Fibroblast of skin of scalp (primary cell): ENCODE data around the gene NHLH2. TPM values are rescaled to one million over a fixed set of nuclear protein-coding genes. Genes with fewer than 3 reads are reported as not detected.

Experiments
- DNase-seq: peaks from one replicate; pipeline ENCODE4 v3.0.0-alpha.2; 2013
- polyA plus RNA-seq, 2 experiments: library from polyadenylated mRNA; unstranded; fragments of 120-200 nt; gene quantifications; one replicate each; pipeline ENCODE4 v1.2.1, GENCODE V29; 2013; ENCODE audit not compliant: insufficient read length in 2 of 2

NHLH2 gene
- polyA plus RNA-seq (2013, experiment 1 of 2; ENCODE audit: insufficient read length) = not detected
- polyA plus RNA-seq (2013, experiment 2 of 2; ENCODE audit: insufficient read length) = 0.09 TPM

DNA sequence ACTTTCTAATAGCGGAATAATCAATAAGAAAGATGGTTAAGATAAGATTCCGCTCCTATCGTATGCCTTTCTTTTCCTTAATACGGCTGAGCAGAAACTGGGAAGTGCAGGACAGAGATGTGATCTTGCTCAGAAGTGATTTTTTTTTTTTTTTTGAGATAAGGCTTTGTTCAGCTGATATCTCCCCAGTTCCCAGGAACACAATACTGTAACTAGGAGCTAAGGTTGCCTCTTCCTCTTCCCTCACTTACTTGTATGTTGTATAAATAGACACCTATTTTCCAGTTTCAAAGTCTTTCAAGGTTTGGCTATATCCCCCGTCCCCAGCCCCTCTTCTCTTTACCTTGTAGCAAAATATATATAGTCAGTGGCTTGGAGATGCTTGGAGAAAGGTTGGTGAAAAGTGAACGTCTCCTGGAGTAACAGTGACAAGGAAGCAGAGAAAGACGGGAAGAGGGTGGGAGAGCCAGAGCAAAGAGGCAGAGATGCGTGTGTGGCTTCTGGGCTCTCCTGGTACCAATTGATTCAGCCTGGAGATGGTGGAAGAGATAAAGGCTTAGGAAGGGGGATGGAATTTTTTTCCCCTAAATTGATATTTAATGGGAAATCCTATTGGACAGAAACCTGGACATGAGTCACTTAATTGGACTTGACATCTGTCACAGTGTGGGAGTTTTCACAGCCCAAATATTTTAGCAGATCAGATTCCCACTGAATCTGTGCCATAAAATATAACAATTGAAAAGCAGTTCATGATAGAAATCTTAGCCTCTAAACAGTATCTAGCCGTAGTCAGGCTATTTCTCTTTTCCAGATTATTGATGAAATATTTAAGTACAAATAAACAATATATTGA lies at the start of gene NHLH2:
TSS of gene NHLH2 (minus strand) at position 522 of the 856 bp plus-strand sequence. CDS start 2,754 bp downstream, outside the sequence.
- DNase-seq = no peak

DNA sequence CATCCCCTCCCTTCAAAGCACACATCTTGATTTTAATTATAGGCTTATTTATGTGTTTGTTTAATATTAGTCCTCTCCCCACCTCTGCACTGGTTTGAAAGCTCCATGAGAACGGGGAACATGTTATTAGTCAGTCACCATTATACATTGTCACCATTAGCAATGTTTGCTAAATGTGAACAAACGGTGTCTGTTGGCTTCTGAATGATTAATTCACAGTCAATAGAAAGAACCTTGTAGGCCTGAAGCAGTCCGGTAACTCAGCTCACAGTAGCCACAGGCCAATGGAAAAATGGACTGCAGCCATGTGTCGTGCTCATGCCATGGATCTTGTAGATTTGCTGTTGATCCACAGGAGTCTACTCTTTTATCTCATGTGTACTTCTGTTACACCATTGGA lies 49.7 kb upstream of the NHLH2 start:
- DNase-seq = no peak

DNA sequence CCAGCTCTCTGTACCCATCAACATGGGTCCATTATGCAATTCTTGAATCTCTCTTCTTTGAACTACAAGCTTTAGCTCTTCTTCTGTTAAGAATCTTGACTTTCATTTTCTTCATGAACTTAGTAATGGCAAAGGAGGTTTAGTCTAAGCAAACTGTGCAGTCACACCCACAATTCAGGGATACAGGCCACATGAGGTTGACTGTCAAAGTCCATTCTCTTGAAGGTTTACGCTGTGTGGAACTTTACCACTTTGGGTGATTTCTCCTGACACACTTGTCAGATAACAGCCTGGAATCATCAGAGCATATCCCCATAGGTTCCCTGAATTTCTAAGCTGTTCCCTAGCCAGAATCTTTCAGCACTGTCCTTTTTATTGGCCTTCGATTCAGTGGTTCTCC lies 48.0 kb upstream of the NHLH2 start:
- no peak for DNase-seq

DNA sequence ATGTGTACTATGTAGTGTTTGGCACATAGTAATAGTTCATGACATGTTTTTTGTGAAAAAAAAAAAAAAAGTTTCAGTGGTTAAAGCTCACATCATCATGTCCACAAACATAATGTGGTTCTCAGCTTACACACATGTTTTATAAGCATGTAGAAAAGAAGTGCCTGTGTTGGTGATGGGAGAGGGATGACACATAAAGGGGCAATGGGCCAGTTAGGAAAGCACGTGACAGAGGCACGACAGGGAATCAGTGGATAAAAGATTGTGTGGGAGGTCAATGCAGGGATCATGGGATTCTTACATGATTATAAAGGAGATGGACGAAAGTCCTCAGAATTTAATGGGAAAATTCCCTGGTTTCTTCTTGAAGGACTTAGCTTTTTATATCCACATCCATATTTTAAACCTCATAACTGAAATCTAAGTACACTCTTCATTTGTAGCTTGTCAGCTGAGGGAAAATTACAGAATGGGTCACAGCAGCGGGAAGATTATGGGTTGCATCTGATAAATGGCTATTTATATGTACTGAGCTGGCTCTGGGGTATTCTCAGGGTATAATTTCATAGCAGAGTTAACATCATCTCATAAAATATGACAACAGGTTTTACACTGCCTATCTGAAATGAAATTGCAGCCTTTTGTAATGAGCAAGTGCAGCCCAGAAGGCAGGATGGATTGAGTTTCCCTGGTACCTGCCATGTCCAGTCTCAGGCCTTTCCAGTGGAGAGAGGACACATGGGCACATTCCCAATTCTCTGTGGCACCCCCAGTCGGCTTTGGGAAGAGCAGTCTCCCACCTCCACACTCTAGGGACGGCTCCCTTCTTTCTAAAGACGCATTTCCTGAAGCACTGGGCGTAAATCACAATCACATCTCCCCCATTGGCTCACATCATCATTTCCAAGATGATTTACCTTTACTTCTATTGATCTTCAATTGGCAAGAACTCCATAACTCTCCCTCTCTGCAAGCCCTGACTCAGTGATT lies 42.3 kb upstream of the NHLH2 start:
- DNase-seq = no peak

DNA sequence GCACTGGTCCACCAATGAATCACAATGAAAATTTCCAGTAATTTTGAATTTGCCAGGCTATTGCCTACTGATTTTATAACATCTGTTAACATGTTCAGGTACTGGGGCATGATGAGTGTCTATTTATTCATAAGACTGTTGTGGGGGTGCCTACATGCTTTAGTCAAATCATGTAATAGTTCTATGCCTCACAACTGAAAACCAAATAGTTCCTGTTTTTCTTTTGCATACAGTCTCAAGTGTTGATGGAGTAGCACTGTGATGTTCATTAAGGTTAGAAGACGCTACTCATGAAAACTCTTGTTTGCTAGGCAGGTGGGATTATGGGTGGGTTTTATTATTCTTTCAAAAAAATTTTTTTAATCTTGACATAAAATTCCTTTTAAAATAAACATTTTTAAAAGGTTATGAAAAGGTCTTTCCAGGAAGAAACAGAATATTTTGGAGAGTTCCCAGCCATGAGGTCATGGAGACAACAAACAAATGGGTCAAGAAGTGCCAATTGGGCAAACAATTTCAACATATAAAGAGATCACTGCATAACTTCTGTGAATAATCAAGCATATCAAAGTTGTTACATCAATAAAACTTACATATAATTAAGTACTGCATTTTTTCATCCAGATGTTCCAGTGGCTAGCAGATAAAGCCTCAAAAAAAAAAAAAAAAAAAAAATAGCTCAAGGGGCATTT lies 40.2 kb upstream of the NHLH2 start:
- DNase-seq = no peak

DNA sequence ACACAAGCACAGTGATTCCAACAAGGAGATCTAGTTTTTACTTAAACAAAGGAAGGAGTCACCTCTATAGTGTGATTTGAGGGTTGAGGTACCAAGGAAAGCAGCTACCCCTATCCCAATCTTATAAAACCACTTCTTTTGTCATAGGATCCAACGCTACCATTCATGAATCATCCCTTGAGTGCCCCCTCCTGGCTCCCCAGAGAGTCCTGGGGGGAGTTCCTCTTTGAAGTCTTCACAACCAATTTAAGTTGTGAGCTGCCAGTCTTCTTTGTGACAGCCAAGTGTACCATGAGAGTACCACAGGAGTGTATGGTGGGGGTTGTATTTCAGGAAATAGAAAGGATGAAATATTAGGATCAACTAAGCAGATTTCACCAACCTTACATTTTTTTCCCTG lies 39.1 kb upstream of the NHLH2 start:
- DNase-seq = no peak

DNA sequence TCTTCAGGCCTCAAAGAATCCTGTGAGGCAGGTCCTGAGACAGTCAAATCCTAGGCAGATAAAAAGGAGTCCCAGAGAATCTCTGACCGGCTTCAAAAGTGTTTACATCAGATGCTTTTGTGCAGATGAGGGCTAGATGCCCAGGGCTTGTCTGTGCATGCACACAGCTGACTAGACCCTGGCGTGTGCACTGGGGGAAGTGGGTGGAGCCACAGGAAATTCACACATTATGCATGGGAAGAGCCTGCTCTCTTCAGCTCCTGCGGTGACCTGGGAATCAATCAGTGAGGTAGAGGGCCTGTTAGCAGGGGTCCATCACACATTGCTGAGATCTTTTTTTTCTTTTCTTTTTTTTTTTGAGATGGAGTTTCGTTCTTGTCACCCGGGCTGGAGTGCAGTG lies 36.6 kb upstream of the NHLH2 start:
- DNase-seq = no peak

DNA sequence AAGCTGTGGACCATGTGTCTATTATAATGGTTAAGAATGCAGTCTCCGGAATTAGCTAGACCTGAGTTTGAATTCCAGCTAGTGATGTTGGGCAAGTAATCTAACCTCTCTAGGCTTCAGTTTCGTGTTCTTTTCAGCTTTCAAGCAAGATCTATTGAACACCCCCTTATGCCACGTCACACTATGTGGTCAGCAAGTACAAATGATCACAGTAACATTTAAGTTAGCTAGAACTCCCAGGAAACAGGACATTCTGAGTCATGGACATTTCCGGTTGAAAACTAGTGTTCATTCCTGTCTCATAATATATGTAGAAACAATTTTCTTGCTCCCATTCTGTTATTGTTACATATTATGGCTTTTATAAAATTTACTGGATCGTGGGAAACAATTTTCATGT lies 34.0 kb upstream of the NHLH2 start:
- peak; percentile 29 for DNase-seq

DNA sequence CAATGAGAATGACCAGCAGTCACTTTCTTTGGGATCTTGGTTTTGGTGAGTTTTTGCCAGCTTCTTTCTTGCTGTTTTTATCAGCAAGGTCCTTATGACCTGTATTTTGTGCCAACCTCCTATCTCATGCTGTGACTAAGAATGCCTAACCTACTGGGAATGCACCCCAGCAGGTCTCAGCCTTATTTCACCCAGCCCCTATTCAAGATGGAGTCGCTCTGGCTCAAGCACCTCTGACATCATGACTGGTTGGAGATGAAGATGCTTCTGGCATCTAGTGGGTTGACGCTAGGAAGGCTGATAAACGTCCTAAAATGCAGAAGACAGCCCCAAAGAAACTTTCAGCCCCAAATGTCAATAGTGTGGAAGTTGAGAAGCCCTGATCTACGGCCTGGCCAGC lies 33.6 kb upstream of the NHLH2 start:
- no peak for DNase-seq

DNA sequence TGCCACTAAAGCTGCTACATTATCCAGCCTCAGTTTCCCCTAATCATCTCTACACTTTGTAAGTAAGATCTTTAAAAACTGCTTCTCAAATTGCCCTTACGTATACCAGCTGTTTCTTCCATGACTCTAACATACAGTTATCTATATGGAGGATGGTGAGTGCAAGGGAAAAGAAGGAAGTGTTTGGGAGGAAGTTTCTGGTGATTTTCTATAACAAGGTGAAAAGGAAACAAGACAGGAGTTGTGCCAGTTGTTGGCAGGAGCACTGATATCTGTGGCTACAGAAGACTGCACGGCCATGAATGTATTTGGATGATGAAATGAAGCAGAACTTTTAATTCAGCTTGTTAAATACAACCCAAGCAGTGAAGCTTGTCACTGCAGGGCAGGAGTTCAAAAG lies 32.3 kb upstream of the NHLH2 start:
- DNase-seq = no peak

DNA sequence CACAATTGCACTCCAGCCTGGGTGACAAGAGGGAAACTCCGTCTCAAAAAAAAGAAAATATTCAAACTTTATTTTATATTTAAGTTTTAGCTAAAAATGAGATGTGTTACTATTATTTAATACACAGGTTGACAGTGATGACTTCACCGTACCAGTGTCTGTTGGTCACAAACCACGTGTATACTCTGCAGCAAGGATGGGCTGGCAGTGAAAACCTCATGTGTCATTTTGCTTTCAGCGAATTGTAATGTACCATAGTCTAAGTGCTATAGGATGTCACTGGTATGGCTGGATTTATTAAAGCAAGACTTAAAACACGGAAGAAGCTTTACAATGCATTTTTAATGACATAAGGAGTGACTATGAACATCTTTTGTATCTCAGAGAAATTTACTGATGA lies 28.1 kb upstream of the NHLH2 start:
- no peak for DNase-seq

DNA sequence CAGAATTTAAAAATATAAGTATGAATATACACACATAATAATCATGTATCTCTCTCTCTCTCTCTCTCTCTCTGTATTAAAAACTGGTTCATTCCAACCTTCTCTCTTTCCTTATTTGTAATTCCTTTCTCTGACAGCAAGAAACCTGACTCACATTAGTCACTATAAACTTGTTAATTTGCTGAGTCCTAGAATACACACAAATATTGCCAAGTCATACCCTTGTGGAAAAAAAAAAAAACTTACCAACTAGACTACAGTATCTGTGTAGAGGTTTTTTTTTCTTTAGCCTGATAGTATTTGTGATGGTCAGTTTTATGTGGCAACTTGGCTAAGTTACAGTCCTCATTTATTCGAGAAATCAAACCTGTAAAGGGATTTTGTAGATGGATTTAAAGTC lies 26.3 kb upstream of the NHLH2 start:
- DNase-seq = no peak

DNA sequence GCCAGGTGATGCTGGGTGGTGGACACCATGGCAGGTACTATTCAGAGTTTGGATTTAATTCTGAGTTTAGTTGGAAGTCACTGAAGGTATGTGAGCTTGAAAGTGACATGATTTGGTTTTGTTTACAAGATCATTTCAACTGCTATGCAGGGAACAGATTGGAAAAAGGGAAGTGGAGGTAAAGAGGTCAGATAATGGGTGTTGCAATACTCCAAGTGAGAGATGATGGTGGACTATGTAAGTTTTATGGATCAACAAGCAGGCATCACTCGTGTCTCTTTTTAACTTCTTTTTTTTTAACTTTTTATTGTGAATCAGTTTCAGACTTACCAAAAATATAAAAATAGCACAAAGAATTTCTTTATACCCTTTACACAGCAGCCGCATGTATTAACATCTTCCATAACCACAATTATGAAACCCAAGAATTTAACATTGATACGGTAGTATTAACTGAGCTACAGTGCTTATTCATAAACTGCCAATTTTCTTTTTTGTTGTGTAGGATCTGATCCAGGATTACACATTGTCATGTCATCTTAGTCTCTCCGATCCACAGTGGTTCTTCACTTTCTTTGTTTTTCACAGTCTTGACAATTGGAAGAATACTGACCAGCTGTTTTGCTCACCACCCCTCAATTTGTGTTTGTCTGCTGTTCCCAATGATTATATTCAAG lies 24.9 kb upstream of the NHLH2 start:
- DNase-seq = peak; percentile 2

DNA sequence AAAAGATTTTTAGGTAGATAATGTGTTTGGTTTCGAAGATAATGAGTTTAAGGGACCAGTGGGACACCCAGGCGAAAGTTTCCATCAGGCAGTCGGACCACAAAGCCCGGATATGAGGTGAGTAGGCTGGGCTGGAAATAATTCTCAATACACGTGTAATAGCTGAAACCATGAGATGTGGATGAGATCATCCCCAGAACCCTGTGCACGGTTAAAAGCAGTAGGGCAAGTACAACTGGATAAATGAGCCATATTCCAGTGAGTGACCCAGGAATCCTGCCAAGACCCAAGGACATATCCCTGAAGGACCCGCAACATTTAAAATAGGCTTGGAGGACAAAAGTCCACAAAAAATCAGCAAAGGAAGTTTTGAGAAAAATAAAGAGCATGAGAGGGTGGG lies 21.5 kb upstream of the NHLH2 start:
- DNase-seq = no peak

DNA sequence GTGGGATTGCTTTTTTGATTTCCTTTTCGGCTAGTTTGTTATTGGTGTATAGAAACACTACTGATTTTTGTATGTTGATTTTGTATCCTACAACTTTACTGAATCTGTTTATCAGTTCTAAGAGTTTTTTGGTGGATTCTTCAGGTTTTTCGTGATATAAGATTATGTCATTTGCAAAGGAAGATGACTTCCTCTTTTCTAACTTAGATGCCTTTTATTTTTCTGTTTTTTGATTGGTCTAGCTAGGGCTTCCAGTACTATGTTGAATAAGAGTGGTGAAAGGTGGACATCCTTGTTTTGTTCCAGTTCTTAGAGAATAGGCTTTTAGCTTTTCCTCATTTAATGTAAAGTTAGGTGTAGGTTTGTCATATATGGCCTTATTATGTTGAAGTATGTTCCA lies 13.1 kb upstream of the NHLH2 start:
- DNase-seq = no peak

DNA sequence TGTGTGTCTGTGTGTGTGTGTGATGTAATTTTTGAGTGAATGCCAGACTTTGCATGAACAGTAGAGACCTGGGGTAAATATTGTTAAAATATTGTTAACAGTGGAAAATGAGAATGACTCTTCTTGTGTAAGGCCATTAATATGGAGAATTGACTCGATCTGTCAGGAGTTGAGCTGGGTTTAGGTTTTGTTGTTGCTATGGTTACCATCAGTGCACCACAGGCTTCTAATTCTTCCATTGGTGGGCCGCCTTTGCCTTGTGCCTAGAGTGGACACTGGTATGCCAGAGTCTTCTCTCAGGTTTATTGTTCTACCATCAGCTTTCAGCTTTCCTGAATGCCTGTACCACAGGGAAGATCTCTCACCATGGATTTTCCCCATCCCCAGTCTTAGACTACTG lies 10.0 kb upstream of the NHLH2 start:
- no peak for DNase-seq

DNA sequence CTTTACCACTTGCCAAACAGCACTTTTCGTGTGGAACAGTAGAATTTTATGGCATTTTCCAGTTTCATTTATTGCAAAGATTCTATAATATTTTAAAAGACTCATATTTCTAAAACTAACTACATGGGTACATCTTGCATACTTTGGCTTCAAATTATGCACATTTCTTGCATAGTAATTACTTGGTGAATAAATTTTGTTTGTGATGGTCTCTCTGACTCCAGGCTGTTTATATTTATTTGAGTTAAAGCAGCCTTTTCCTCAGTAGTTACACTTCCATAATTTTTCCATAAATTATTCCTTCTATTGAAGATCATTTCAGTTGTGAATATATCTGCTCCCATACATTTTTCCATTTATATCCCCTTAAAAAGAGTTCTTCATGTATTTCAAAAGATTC lies 6.9 kb upstream of the NHLH2 start:
- no peak for DNase-seq

DNA sequence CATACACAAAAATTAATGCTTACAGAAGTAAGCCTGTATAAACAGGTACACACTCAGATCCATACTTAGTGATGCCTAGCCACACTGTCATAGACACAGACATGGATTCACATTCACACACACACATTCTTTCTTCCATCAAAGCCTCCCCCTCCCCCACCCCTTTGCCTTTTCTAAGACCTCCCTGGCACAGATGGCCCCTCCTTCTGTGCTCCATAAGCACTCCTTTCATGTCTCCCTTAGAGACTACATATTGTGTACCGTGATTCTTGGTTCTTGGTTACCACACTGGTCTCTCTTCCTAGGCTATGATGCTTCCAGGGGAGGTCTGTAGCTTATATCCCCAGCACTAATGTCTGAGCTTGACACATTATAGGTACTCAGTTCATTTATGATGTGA lies 2.0 kb upstream of the NHLH2 start:
- DNase-seq = no peak

DNA sequence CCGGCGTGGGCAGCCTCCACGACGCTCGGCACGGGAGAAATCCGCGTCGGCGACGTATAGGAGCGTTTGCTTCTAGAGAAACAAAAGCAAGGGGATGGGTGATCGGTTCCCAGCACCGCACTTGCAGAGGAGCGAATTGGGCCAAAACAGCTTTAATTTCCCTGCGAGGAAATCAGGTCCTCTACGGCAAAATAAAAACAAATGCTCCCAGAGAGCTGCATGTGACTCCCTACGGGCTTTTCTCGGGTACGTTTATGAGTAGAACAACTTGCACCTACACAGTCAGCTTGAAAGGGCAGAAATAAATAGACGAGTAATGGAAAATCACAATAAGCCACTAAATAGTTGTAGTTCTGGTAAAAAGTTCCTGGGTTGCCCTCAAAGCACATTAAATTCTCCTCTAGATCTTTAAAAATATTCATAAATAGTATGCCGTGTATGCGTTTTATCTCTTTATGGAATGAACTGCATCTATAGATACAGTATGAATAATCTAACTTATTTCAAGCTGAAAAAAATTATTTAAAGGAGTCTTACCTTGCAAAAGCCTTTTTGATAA lies 1.2 kb downstream of the NHLH2 start:
- no peak for DNase-seq

DNA sequence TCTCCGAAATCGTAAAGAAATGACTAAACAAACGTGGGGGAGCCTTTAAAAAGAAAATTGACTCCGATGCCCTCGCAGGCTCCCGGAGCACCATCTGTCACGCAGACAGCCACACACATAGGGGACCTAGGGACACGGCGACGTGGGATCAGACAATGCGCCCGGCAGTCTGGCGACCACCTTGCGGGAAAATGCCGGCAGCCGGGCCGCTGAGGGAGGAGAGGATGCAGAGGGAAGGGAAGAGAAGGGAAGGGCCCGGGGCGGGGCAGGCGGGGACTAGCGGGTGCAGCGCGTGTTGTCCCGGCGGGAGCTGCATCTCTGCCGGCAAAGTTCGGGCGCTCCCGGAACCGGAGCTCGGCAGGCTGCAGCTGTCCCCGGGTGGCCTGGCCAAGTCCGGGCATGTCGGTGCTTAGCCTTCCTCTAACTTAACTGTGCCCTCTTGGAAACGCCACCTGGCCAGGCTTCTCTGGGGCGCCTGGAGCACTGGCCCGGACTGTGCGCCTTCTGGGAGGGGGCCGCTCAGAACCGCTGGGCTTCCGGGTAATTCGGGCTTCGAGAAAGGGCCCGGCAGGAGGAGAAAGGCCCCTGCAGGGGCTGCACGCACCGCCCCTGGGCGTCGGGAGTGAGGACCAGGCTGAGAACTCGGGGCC lies 1.8 kb downstream of the NHLH2 start:
- peak; percentile 16 for DNase-seq

DNA sequence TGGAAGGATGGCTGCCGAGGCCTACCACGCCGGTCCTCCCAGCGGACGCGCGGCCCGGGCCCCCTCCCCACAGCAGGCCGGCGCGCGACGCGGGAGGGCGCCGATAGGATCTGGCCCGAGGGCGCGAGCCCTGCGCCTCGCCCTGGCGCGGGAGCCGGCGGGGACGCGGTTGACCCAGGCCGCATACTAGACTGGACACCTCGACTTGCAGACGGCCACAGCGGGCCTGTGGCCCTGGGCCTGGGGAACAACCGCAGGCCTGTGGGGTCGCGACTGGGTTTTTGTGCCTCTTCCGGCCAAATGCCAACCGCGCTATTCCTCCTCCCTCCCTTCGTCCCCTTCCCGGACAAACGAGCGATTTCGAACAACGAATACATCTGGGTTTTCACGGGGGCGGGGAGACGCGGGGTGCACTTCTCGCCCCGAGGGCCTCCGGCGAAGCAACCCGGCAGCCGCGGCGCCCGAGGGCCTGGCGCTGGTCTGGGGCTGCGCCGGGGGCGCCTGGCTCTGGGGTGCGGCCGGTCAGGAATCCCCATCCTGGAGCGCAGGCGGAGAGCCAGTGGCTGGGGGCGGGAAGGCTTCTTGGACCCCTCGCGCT lies 2.4 kb downstream of the NHLH2 start:
- DNase-seq = no peak
